HG02981 (cell line): ENCODE results near the gene NAV2.

ENCODE experiments used
- ATAC-seq: cut with Tn5 transposase; IDR thresholded peaks from one replicate; pipeline ENCODE4 v1.9.1; 2021; ENCODE audit warnings: mild to moderate bottlenecking, moderate library complexity; ENCODE audit not compliant: unreplicated experiment

NAV2 gene

GRCh38 chr11:20161230-20161918, 448.7 kb downstream of the NAV2 start:
- ATAC-seq = no peak

GRCh38 chr11:20161923-20162744, 449.5 kb downstream of the NAV2 start:
- no peak for ATAC-seq

- no peak for ATAC-seq
Observed at GRCh38 chr11:20162824-20163782, 450.5 kb downstream of the NAV2 start.

GRCh38 chr11:20163783-20164481, 451.3 kb downstream of the NAV2 start:
- no peak for ATAC-seq
